ENCODE measurements around the gene PAK5.

DNA sequence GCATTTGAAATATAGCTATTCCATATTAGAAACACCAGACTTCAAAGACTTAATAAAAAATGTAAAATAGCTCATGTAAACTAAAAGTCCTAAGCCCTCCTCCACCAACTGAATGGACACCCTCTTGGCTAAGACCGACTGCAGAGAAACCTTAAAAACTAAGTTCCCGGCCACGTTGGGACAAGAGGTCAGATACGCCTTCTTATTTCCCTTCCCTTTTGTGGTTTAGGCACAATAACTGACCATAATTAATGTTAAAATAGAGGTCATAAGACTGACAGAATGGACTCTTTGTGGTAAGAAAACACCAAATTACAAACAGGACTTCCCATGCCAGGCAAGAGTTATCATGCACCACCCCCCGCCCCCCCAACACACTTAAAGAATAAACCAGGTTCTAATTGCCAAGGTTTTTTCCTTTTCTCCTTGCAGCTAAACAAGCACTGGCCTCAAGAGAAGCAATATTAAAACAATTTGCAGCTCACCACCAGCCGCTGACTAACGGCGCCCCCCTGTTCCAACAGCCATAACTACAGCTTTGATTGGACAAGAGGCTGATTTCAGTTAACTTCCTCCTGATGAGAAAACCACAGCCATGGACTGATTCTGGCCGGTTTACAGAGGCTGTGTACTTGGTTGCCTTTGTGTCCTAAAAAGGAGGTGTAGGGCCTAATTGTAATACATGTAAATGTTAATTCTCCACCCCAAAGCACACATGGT lies 335.2 kb downstream of the PAK5 start:
- TF ChIP-seq, protein P1, sequence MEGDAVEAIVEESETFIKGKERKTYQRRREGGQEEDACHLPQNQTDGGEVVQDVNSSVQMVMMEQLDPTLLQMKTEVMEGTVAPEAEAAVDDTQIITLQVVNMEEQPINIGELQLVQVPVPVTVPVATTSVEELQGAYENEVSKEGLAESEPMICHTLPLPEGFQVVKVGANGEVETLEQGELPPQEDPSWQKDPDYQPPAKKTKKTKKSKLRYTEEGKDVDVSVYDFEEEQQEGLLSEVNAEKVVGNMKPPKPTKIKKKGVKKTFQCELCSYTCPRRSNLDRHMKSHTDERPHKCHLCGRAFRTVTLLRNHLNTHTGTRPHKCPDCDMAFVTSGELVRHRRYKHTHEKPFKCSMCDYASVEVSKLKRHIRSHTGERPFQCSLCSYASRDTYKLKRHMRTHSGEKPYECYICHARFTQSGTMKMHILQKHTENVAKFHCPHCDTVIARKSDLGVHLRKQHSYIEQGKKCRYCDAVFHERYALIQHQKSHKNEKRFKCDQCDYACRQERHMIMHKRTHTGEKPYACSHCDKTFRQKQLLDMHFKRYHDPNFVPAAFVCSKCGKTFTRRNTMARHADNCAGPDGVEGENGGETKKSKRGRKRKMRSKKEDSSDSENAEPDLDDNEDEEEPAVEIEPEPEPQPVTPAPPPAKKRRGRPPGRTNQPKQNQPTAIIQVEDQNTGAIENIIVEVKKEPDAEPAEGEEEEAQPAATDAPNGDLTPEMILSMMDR (IDR thresholded peaks at IDR 0.05 in 8 of 11, conservative IDR thresholded peaks at IDR 0.05 in 3 of 11) = no peak
- no peak for TF ChIP-seq POLR2A (IDR thresholded peaks at IDR 0.05)
- TF ChIP-seq POLR2AphosphoS5 (IDR thresholded peaks at IDR 0.05) = no peak

All from spleen (tissue), 7 donors.